Measurements from ENCODE around the gene ACE.

Gene ACE

GRCh38 chr17:63442549-63443035, 34.3 kb upstream of the ACE start:
- peak overlapping the region; percentile 2; the same call in 1 of the 2 replicates for H3K27ac ChIP-seq
- TF ChIP-seq, protein P1, sequence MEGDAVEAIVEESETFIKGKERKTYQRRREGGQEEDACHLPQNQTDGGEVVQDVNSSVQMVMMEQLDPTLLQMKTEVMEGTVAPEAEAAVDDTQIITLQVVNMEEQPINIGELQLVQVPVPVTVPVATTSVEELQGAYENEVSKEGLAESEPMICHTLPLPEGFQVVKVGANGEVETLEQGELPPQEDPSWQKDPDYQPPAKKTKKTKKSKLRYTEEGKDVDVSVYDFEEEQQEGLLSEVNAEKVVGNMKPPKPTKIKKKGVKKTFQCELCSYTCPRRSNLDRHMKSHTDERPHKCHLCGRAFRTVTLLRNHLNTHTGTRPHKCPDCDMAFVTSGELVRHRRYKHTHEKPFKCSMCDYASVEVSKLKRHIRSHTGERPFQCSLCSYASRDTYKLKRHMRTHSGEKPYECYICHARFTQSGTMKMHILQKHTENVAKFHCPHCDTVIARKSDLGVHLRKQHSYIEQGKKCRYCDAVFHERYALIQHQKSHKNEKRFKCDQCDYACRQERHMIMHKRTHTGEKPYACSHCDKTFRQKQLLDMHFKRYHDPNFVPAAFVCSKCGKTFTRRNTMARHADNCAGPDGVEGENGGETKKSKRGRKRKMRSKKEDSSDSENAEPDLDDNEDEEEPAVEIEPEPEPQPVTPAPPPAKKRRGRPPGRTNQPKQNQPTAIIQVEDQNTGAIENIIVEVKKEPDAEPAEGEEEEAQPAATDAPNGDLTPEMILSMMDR (conservative IDR thresholded peaks at IDR 0.05; ENCODE audit: low read depth): no peak
- ChIA-PET CTCF (interaction anchor here (1.1 to 5.0 kb wide), 2 partner anchors 8 to 36 kb away, joined by 7 to 28 read pairs; no protein-coding TSS in a partner anchor), POLR2A (ENCODE audit: low non-redundant PET) (no interaction called here)
- DNase-seq (ENCODE audit: low spot score): no peak

GRCh38 chr17:63443053-63443452, 33.8 kb upstream of the ACE start:
- ChIA-PET CTCF (interaction anchor here (1.1 to 5.0 kb wide), 3 partner anchors 8 to 37 kb away, joined by 4 to 28 read pairs (median 7); no protein-coding TSS in a partner anchor), POLR2A (ENCODE audit: low non-redundant PET) (no interaction called here)
- H3K27ac ChIP-seq: peak overlapping the region; percentile 2; the same call in 1 of the 2 replicates
- DNase-seq (ENCODE audit: low spot score): no peak
- TF ChIP-seq, protein P1 (conservative IDR thresholded peaks at IDR 0.05; ENCODE audit: low read depth): no peak

- ChIA-PET POLR2A (ENCODE audit: low non-redundant PET) (no interaction called here), CTCF (interaction anchor here (0.6 to 5.0 kb wide), 6 partner anchors 9 to 171 kb away, joined by 3 to 28 read pairs (median 7); no protein-coding TSS in a partner anchor)
- TF ChIP-seq, protein P1 (conservative IDR thresholded peaks at IDR 0.05; ENCODE audit: low read depth): no peak
- peak overlapping the region; percentile 8 for H3K27ac ChIP-seq
- DNase-seq (ENCODE audit: low spot score): no peak
Observed at GRCh38 chr17:63444457-63444856, 32.4 kb upstream of the ACE start.

- peak overlapping the region; percentile 78 for H3K27ac ChIP-seq
- TF ChIP-seq, protein P1 (conservative IDR thresholded peaks at IDR 0.05; ENCODE audit: low read depth): no peak
- ChIA-PET CTCF (interaction anchor here (0.6 to 5.0 kb wide), 8 partner anchors 10 to 164 kb away, joined by 3 to 28 read pairs (median 4); no protein-coding TSS in a partner anchor), POLR2A (ENCODE audit: low non-redundant PET) (interaction anchor here (1.1 kb wide), 1 partner anchor 10 kb away, joined by 3 read pairs; no protein-coding TSS in a partner anchor)
- no peak for DNase-seq (ENCODE audit: low spot score)
Observed at GRCh38 chr17:63445065-63445464, 31.8 kb upstream of the ACE start.

- ChIA-PET POLR2A (ENCODE audit: low non-redundant PET) (interaction anchor here (1.1 kb wide), 1 partner anchor 10 kb away, joined by 3 read pairs; no protein-coding TSS in a partner anchor), CTCF (interaction anchor here (0.7 to 5.0 kb wide), 6 partner anchors 11 to 99 kb away, joined by 3 to 28 read pairs (median 7); no protein-coding TSS in a partner anchor)
- peak overlapping the region; percentile 78 for H3K27ac ChIP-seq
- DNase-seq (ENCODE audit: low spot score): peak; percentile 56
- TF ChIP-seq, protein P1 (conservative IDR thresholded peaks at IDR 0.05; ENCODE audit: low read depth): no peak
Observed at GRCh38 chr17:63445571-63445953, 31.3 kb upstream of the ACE start.

GRCh38 chr17:63445954-63446752, 30.7 kb upstream of the ACE start, which contains the start of gene CYB561:
CYB561 (minus strand) TSS chr17:63446306; CDS start chr17:63437547, 8,759 bp downstream.
- CTCF ChIA-PET: interaction anchor here (0.7 to 5.0 kb wide), 7 partner anchors 11 to 166 kb away, joined by 3 to 28 read pairs (median 10); no protein-coding TSS in a partner anchor
- TF ChIP-seq, protein P1 (conservative IDR thresholded peaks at IDR 0.05; ENCODE audit: low read depth): peak; percentile 84
- H3K27ac ChIP-seq: peak within 1 kb of the TSS; percentile 78
- POLR2A ChIA-PET (ENCODE audit: low non-redundant PET): interaction anchor here (1.1 kb wide), 1 partner anchor 11 kb away, joined by 3 read pairs; no protein-coding TSS in a partner anchor
- DNase-seq (ENCODE audit: low spot score): peak; percentile 84
